MCF 10A (cell line): ENCODE results near the gene NLRC5. TPM values are rescaled to one million over a fixed set of nuclear protein-coding genes. Genes with fewer than 3 reads are reported as not detected.
A peak's percentile ranks its signal among the peaks of the same experiment; 100 is the strongest.

ENCODE experiments used
- BruUV-seq: library from RNA; stranded (reverse); fragments of 400-500 nt; replicated peaks from 2 replicates; lab custom pipeline; 2021; lab: Mats Ljungman, UMichigan
- CTCF ChIA-PET: fragments of 300-600 bp; sonication (Branson Sonifier 250); formaldehyde crosslinking; extraction: SDS; loops from one replicate; lab custom pipeline; 2021; ENCODE audit warnings: antibody characterized with exemption, inconsistent platforms; lab: Yijun Ruan, JAX
- POLR2A ChIA-PET: fragments of 300-600, 350-650 bp; sonication (Branson Sonifier 250); formaldehyde crosslinking; extraction: SDS; loops from one replicate; lab custom pipeline; 2020; ENCODE audit warnings: antibody characterized with exemption, inconsistent platforms; lab: Yijun Ruan, JAX
- DNase-seq: peaks from one replicate; pipeline ENCODE4 v3.0.0-alpha.2; 2018; ENCODE audit not compliant: unreplicated experiment
- H3K27ac Mint-ChIP-seq: one replicate; pipeline ENCODE4 v1.8.0; 2022; ENCODE audit warnings: mild to moderate bottlenecking, low read depth, mixed read lengths; ENCODE audit not compliant: unreplicated experiment
- H3K27me3 Mint-ChIP-seq: one replicate; pipeline ENCODE4 v1.8.0; 2022; ENCODE audit warnings: mixed read lengths; ENCODE audit not compliant: insufficient read depth, unreplicated experiment
- H3K36me3 Mint-ChIP-seq: one replicate; pipeline ENCODE4 v1.8.0; 2022; ENCODE audit warnings: mild to moderate bottlenecking, moderate library complexity, mixed read lengths; ENCODE audit not compliant: insufficient read depth, unreplicated experiment
- H3K4me1 Mint-ChIP-seq: one replicate; pipeline ENCODE4 v1.8.0; 2022; ENCODE audit warnings: mixed read lengths; ENCODE audit not compliant: insufficient read depth, unreplicated experiment
- H3K4me3 Mint-ChIP-seq: one replicate; pipeline ENCODE4 v1.8.0; 2022; ENCODE audit warnings: mild to moderate bottlenecking, moderate library complexity, mixed read lengths; ENCODE audit not compliant: unreplicated experiment
- H3K9me3 Mint-ChIP-seq: one replicate; pipeline ENCODE4 v1.8.0; 2022; ENCODE audit warnings: mixed read lengths; ENCODE audit not compliant: unreplicated experiment
- intact Hi-C: fragments of 100-400 bp; cut with micrococcal nuclease; formaldehyde crosslinking; loops from 2 replicates; pipeline ENCODE4 v1.14.1; 2022
- total RNA-seq: library from RNA; stranded (reverse); gene quantifications from 2 replicates; pipeline ENCODE4 v1.2.3, GENCODE V29; 2022
- TF ChIP-seq, protein P1 (sequence below): fragments of 200-600 bp; IDR thresholded peaks from one replicate; pipeline ENCODE4 v1.8.0; 2022; ENCODE audit warnings: antibody characterized with exemption, mild to moderate bottlenecking; ENCODE audit not compliant: unreplicated experiment

Gene NLRC5
- total RNA-seq, 1 experiment from 2014 or later = 8.0 TPM

DNA sequence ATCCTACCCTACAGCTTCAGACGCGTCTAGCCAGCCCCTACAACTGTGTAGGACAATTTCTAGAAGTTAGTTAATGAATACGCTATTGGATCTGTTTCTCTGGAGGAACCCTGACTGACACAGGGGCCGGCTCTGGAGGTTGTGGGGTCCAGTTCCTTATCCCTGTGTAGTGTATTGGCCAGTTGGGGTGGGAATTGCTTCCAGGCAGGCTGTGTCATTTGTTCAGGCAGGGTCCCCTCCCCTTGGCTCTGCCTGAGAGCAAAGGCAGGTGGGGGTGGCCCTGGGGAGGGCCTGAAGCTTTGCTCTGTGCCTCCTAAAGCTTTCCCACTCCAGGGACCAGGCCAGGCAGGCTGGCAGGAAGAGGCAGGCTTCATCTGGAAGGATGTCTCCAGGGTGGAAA, 39.3 kb upstream of the NLRC5 start:
- no peak for DNase-seq
- BruUV-seq = no TSS peak
- Mint-ChIP-seq H3K9me3 (no peaks in the 10 kb centered on the region), H3K36me3 (peaks cover 25% of the 10 kb centered on the region), H3K27ac (no peak overlapping the region), H3K27me3 (no peaks in the 10 kb centered on the region), H3K4me3 (no peak overlapping the region), H3K4me1 (no peaks in the 10 kb centered on the region)
- intact Hi-C loops = no loop called here
- CTCF ChIA-PET = interaction anchor here (0.6 kb wide), 1 partner anchor 11 kb away, joined by 3 read pairs; no protein-coding TSS in a partner anchor
- TF ChIP-seq, protein P1, sequence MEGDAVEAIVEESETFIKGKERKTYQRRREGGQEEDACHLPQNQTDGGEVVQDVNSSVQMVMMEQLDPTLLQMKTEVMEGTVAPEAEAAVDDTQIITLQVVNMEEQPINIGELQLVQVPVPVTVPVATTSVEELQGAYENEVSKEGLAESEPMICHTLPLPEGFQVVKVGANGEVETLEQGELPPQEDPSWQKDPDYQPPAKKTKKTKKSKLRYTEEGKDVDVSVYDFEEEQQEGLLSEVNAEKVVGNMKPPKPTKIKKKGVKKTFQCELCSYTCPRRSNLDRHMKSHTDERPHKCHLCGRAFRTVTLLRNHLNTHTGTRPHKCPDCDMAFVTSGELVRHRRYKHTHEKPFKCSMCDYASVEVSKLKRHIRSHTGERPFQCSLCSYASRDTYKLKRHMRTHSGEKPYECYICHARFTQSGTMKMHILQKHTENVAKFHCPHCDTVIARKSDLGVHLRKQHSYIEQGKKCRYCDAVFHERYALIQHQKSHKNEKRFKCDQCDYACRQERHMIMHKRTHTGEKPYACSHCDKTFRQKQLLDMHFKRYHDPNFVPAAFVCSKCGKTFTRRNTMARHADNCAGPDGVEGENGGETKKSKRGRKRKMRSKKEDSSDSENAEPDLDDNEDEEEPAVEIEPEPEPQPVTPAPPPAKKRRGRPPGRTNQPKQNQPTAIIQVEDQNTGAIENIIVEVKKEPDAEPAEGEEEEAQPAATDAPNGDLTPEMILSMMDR = no peak
- POLR2A ChIA-PET = interaction anchor here (0.8 kb wide), 1 partner anchor 27 kb away, joined by 3 read pairs; no protein-coding TSS in a partner anchor

DNA sequence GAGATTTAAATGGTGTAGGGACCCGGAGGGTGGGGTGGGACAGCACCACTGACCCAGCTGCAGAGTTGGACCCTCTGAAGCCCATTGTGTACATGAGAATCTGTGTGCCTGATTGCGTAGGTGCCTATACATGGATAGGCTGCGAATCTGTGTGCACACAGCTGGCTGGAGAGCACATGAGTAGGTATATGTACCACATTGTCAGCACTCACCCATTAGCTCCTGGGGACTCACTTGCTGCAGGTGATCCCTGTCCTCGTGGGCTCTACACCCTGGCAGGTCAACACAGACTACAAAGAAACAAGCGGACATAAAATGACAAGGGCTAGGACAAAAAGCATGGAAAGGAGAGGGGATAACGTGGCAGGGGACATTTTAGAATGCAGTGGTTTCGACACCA, 38.9 kb upstream of the NLRC5 start:
- H3K4me3 Mint-ChIP-seq = no peak overlapping the region
- no peaks in the 10 kb centered on the region for H3K9me3 Mint-ChIP-seq
- no peak for DNase-seq
- BruUV-seq = no TSS peak
- POLR2A ChIA-PET = interaction anchor here (0.8 kb wide), 1 partner anchor 26 kb away, joined by 3 read pairs; no protein-coding TSS in a partner anchor
- CTCF ChIA-PET = interaction anchor here (0.6 to 0.7 kb wide), 2 partner anchors 12 to 1293 kb away, joined by 3 read pairs; no protein-coding TSS in a partner anchor
- peaks cover 21% of the 10 kb centered on the region for H3K36me3 Mint-ChIP-seq
- no peaks in the 10 kb centered on the region for H3K27me3 Mint-ChIP-seq
- H3K27ac Mint-ChIP-seq = no peak overlapping the region
- intact Hi-C loops = no loop called here
- no peaks in the 10 kb centered on the region for H3K4me1 Mint-ChIP-seq
- TF ChIP-seq, protein P1 = no peak

DNA sequence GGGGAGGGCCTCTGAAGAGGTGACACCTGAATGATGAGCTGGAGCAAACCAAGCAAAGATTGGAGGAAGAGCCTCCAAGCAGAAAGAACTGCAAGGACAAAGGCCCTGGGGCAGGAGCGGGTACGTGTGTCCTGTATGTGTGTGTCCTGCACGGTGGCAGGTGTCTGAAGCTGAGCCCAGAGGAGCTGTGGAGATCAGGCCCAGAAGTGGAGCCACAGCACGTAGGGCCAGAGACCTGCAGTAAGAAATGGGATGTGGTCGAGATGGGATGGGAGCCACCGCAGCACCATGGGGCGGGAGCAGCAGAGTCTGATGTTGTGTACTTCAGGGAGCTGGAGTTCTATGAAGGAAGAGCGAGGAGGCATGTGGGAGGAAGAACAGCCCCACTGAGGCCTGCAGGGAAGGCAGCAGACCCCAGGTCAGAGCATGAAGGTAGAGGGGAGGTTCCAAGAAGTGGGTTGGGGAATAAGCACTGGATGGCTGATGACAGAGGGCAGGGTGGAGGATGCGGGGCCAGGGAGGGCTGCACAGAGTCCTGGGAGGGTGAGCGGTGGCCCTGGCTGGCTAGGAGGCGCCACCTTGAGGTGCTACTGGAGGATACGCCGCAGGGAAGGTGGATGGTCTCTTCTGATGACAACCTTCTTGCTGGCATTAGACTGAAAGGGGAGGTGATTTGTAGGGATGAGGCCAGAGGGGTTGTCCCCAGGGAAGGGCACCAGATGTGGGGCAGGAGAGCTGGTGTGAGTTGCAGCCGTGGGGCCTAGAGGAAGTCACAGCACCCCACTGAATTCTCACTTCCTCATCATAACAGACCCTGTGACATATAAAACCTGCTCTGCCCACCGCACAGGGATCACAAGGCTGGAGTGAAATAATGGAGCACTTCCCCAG, 38.2 kb upstream of the NLRC5 start:
- Mint-ChIP-seq H3K4me1 (no peaks in the 10 kb centered on the region), H3K36me3 (peaks cover 19% of the 10 kb centered on the region), H3K27me3 (no peaks in the 10 kb centered on the region), H3K4me3 (no peak overlapping the region), H3K27ac (no peak overlapping the region), H3K9me3 (no peaks in the 10 kb centered on the region)
- CTCF ChIA-PET = interaction anchor here (0.6 to 1.3 kb wide), 6 partner anchors 13 to 1292 kb away, joined by 3 to 4 read pairs (median 3); no protein-coding TSS in a partner anchor
- peak; percentile 43 for DNase-seq
- no TSS peak for BruUV-seq
- POLR2A ChIA-PET = interaction anchor here (1.3 kb wide), 1 partner anchor 33 kb away, joined by 3 read pairs; no protein-coding TSS in a partner anchor
- intact Hi-C loops = loop anchor here (1.0 kb wide), 2 partner anchors 84 to 158 kb away; no protein-coding TSS in a partner anchor
- TF ChIP-seq, protein P1 = peak; percentile 27

DNA sequence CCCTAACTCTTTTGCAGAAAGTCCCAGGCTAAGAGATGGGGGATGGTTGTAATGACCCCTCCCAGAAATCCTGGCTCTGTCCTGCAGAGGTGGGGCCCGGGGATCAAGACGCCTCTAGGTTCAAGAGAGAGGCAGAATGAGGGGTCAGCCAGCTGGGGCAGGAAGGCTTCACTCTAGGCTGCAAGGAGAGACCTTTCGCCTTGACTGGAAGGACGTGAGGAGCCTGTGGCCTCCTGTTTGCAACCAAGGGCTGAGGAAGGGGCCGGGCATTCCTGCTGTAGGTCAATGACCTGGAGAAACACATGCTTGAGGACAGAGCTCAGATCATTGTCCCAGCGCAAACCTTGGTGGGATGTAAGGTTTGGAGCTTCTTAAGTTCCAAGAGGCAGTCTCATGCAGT, 36.4 kb upstream of the NLRC5 start:
- Mint-ChIP-seq H3K36me3 (peaks cover 10% of the 10 kb centered on the region), H3K4me3 (no peak overlapping the region), H3K27me3 (no peaks in the 10 kb centered on the region), H3K27ac (no peak overlapping the region), H3K9me3 (no peaks in the 10 kb centered on the region), H3K4me1 (no peaks in the 10 kb centered on the region)
- DNase-seq = no peak
- POLR2A ChIA-PET = interaction anchor here (1.3 kb wide), 1 partner anchor 21 kb away, joined by 3 read pairs; the partner anchor contains the start of gene HERPUD1
- BruUV-seq = no TSS peak
- intact Hi-C loops = no loop called here
- CTCF ChIA-PET = interaction anchor here (0.6 to 0.8 kb wide), 2 partner anchors 9 to 85 kb away, joined by 3 to 4 read pairs; partner anchors contain the start of gene CETP
- TF ChIP-seq, protein P1 = no peak
